A549 (cell line): ENCODE results near the gene CHI3L1.

ENCODE experiments used
- CTCF ChIP-seq: fragments of >200 bp; sonication (Bioruptor Twin); formaldehyde crosslinking; IDR thresholded peaks from 3 replicates; pipeline ENCODE4 v1.5.1; 2016
- PHF8 ChIP-seq: fragments of 200-600 bp; sonication (generic); IDR thresholded peaks from 2 replicates; pipeline ENCODE4 v1.6.1; 2016; ENCODE audit warnings: low read depth, mild to moderate bottlenecking, antibody characterized with exemption, moderate library complexity, borderline replicate concordance
- POLR2A ChIP-seq: IDR thresholded peaks from 2 replicates; pipeline ENCODE4 v1.6.1; 2012; ENCODE audit warnings: mild to moderate bottlenecking, low read length
- RCOR1 ChIP-seq: fragments of 150-350 bp; IDR thresholded peaks from 2 replicates; pipeline ENCODE4 v1.6.1; 2014; ENCODE audit warnings: antibody characterized with exemption, low read length, low read depth
- REST ChIP-seq: fragments of 200-600 bp; sonication (generic); IDR thresholded peaks from 2 replicates; pipeline ENCODE4 v1.6.1; 2016; ENCODE audit warnings: antibody characterized with exemption, mild to moderate bottlenecking, moderate library complexity

- TF ChIP-seq REST, result no peak
- TF ChIP-seq CTCF, result no peak
- no peak for TF ChIP-seq RCOR1
- TF ChIP-seq POLR2A, result no peak
- TF ChIP-seq PHF8, result no peak
Measured at GRCh38 chr1:203136409-203137042, 50.0 kb downstream of the CHI3L1 start.
